Activated B cell treated with CpG ODN at 0.5 μM for 24 hours (primary cell): ENCODE measurements around the gene MMP11. TPM values are rescaled to one million over a fixed set of nuclear protein-coding genes. Genes with fewer than 3 reads are reported as not detected.

Experiments
- ATAC-seq: fragments of 200-7000 bp; cut with Tn5 transposase; one replicate; pipeline ENCODE4 v1.10.0; 2021; ENCODE audit warnings: low read depth, mild to moderate bottlenecking, moderate library complexity
- CTCF ChIA-PET: fragments of 350-600 bp; sonication (Branson Sonifier 250); formaldehyde crosslinking; loops from one replicate; lab custom pipeline; 2021; ENCODE audit warnings: antibody characterized with exemption; lab: Charles Lee
- POLR2A ChIA-PET: fragments of 350-600 bp; sonication (Branson Sonifier 250); formaldehyde crosslinking; loops from one replicate; lab custom pipeline; 2021; ENCODE audit warnings: antibody characterized with exemption; lab: Charles Lee
- DNase-seq: peaks from one replicate; pipeline ENCODE4 v3.0.0; 2022
- H3K27ac Mint-ChIP-seq: one replicate; pipeline ENCODE4 v1.8.0; 2020; ENCODE audit warnings: mixed read lengths
- H3K27me3 Mint-ChIP-seq: one replicate; pipeline ENCODE4 v1.8.0; 2021; ENCODE audit warnings: mixed read lengths
- H3K36me3 Mint-ChIP-seq: one replicate; pipeline ENCODE4 v1.8.0; 2021; ENCODE audit warnings: low read depth, mixed read lengths
- H3K4me1 Mint-ChIP-seq: one replicate; pipeline ENCODE4 v1.8.0; 2021; ENCODE audit warnings: mixed read lengths
- H3K4me3 Mint-ChIP-seq: one replicate; pipeline ENCODE4 v1.8.0; 2020; ENCODE audit warnings: mild to moderate bottlenecking, mixed read lengths
- H3K9me3 Mint-ChIP-seq: one replicate; pipeline ENCODE4 v1.8.0; 2020; ENCODE audit warnings: mixed read lengths
- intact Hi-C: fragments of 100-400 bp; cut with micrococcal nuclease; formaldehyde crosslinking; loops from one replicate; pipeline ENCODE4 v1.15.1; 2024
- total RNA-seq: library from RNA; stranded (reverse); gene quantifications from 2 replicates; pipeline ENCODE4 v1.2.3, GENCODE V29; 2022
- TF ChIP-seq, protein P1 (sequence below): fragments of 200-600 bp; IDR thresholded peaks from one replicate; pipeline ENCODE4 v1.8.0; 2022; ENCODE audit warnings: antibody characterized with exemption, mild to moderate bottlenecking

The MMP11 gene
- total RNA-seq, 1 donor from 2014 or later = 3.6 TPM

DNA sequence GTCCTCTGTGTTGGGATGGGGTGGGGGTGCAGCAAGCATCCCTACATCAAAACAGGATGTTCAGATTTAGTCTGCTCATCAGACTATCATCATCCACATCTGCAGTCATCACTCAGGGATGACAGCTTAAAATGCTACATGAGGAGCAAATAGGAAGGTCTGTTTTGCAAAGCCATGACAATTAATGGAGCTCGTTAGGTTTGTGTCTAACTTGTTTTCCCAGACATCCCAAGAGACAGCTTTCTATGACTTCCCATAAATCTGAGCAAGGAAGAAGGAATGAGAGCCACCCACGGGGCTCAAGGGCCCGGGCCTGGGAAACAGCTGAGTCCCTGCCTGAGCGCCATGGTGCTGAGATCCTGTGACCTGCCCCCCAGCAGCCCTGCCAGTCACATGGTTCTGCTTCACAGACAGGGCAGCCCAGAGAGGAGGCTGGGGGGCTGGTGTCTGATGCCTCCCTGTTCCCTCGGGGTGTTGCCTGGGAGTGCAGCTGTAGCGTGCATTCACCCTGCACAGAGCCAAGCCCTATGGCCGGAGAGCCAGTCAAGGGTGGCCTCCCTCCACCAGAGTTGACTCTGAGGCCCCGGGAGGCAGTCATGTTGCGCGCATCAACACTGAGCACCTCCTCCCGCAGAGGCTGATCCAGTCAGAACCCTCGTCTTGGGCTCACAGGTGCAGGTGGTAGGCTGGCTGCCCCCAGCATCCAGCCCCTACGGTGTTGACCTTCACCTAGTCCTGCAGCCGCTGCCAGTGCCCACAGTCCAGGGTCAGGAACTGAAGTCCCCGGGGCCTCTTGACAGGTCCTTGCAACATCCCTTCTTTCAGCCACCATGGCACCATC, 54.1 kb downstream of the MMP11 start:
- POLR2A ChIA-PET = no interaction called here
- no peak for ATAC-seq
- TF ChIP-seq, protein P1, sequence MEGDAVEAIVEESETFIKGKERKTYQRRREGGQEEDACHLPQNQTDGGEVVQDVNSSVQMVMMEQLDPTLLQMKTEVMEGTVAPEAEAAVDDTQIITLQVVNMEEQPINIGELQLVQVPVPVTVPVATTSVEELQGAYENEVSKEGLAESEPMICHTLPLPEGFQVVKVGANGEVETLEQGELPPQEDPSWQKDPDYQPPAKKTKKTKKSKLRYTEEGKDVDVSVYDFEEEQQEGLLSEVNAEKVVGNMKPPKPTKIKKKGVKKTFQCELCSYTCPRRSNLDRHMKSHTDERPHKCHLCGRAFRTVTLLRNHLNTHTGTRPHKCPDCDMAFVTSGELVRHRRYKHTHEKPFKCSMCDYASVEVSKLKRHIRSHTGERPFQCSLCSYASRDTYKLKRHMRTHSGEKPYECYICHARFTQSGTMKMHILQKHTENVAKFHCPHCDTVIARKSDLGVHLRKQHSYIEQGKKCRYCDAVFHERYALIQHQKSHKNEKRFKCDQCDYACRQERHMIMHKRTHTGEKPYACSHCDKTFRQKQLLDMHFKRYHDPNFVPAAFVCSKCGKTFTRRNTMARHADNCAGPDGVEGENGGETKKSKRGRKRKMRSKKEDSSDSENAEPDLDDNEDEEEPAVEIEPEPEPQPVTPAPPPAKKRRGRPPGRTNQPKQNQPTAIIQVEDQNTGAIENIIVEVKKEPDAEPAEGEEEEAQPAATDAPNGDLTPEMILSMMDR = no peak
- no peaks in the 10 kb centered on the region for H3K27me3 Mint-ChIP-seq
- H3K36me3 Mint-ChIP-seq = peaks cover 90% of the 10 kb centered on the region
- CTCF ChIA-PET = interaction anchor here (1.3 kb wide), 1 partner anchor 23 kb away, joined by 3 read pairs; no protein-coding TSS in a partner anchor
- DNase-seq = no peak
- no peak overlapping the region for H3K27ac Mint-ChIP-seq
- no peak overlapping the region for H3K4me3 Mint-ChIP-seq
- peaks cover 44% of the 10 kb centered on the region for H3K4me1 Mint-ChIP-seq
- intact Hi-C loops = no loop called here
- no peaks in the 10 kb centered on the region for H3K9me3 Mint-ChIP-seq

DNA sequence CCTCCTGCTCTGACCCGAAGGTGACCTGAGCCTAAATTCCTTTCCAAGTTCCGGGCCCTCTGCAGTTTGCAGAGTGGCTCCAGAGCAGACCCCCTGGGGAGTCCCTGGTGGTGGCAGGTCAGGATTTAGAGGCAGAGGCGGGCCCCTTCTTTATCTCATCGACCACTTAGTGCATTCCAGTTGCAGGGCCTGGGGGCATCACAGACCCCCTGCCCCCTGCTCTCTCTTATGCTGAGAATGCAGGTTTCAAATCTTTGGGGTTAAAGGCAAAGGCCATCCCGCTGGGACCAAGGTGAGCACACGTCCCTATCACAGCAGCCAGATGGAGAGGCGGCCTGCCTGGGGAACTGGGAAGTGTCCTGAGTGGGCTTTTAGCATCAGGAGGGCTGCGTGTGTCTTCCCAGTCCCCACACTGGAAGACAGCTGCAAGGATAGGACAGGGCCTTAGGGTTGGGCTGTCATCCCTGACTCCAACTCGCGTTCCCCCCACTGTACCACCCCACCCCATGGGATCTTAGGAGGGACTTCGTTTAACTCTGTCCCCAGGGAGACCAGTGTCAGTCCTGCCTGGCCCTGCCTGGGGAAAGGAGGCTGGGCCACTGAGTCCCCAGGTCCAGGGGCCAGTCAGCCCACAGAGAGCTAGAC, 54.8 kb downstream of the MMP11 start:
- CTCF ChIA-PET = no interaction called here
- peaks cover 89% of the 10 kb centered on the region for H3K36me3 Mint-ChIP-seq
- POLR2A ChIA-PET = interaction anchor here (1.3 kb wide), 1 partner anchor 28 kb away, joined by 4 read pairs; no protein-coding TSS in a partner anchor
- ATAC-seq (no peak), DNase-seq (no peak)
- TF ChIP-seq, protein P1 = no peak
- intact Hi-C loops = no loop called here
- no peak overlapping the region for H3K27ac Mint-ChIP-seq
- no peaks in the 10 kb centered on the region for H3K9me3 Mint-ChIP-seq
- no peak overlapping the region for H3K4me3 Mint-ChIP-seq
- peaks cover 41% of the 10 kb centered on the region for H3K4me1 Mint-ChIP-seq
- no peaks in the 10 kb centered on the region for H3K27me3 Mint-ChIP-seq

DNA sequence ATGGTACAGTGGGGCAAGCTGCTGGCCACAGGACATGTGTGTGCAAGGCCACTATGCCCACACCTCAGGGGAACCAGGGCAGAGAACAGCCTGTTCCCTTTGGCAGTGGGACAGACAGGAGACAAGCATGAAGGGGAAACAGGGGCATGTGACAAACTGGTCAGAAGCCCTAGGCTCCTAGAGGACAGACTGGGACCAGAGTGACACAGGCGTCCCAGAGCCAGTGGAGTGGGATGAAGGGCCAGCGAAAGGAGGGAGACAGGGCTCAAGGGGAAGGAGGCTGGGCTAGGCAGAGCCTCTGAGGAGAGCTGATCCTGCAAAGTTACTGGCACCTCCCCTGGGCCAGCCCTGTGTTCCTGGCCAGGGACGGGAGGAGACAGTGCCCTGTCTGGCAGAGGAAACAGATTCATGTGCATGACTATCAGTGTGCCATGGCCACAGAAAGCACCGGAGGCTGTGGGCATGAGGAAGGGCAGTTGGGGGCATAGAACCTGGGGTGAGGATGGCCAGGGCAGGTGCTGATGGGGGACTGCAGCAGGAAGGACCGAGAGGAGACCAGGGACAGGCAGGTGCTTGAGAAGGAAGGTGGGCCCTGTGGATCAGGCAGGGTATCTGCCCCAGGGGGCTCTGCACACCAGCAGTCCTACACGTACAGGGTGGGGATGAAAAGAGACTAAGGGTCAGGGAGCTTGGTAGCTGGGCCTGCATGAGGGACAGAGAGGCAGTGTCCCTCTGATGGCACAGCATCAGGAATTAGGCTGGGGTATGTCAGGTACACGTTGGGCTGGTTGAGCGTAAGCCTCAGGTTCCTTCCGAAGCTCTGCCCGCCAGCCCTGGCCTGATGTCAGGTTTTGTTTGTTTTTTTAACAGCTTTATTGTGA, 56.4 kb downstream of the MMP11 start:
- H3K36me3 Mint-ChIP-seq = peaks cover 81% of the 10 kb centered on the region
- peak overlapping the region; percentile 53 for H3K27ac Mint-ChIP-seq
- ATAC-seq (no peak), DNase-seq (no peak)
- H3K4me3 Mint-ChIP-seq = no peak overlapping the region
- ChIA-PET CTCF (no interaction called here), POLR2A (interaction anchor here (0.6 to 1.3 kb wide), 2 partner anchors 30 to 67 kb away, joined by 4 to 6 read pairs; no protein-coding TSS in a partner anchor)
- intact Hi-C loops = no loop called here
- H3K27me3 Mint-ChIP-seq = no peaks in the 10 kb centered on the region
- H3K4me1 Mint-ChIP-seq = peaks cover 33% of the 10 kb centered on the region
- TF ChIP-seq, protein P1 = no peak
- no peaks in the 10 kb centered on the region for H3K9me3 Mint-ChIP-seq

DNA sequence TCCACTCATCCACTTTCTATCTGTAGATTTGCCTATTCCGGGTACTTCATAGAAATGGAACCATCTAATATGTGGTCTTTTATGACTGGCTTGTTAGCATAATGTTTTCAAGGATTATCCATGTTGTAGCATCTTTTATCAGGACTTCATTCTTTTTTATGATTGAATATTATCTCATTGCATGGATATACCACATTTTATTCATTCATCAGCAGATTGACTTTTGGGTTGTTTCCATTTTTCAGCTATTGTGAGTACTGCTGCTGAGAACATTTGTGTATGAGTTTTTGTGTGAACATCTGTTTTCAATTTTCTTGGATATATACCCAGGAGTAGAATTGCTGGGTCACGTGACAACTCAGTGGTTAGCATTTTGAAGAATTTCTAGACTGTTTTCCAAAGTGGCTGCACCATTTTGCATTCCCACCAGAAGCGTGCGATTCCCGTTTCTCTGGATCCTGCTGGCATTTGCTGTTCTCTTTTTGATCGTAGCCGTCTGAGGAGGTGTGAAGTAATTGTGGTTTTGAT, 57.3 kb downstream of the MMP11 start:
- no peaks in the 10 kb centered on the region for H3K9me3 Mint-ChIP-seq
- CTCF ChIA-PET = no interaction called here
- TF ChIP-seq, protein P1 = no peak
- peaks cover 33% of the 10 kb centered on the region for H3K4me1 Mint-ChIP-seq
- ATAC-seq = no peak
- peak overlapping the region; percentile 41 for H3K27ac Mint-ChIP-seq
- POLR2A ChIA-PET = no interaction called here
- no peak overlapping the region for H3K4me3 Mint-ChIP-seq
- peaks cover 77% of the 10 kb centered on the region for H3K36me3 Mint-ChIP-seq
- DNase-seq = no peak
- intact Hi-C loops = loop anchor here (1.0 to 10.0 kb wide), 3 partner anchors 8 to 685 kb away; partner anchors contain the start of genes RAB36 and RSPH14
- no peaks in the 10 kb centered on the region for H3K27me3 Mint-ChIP-seq
